Pancreas (tissue), 10 donors: ENCODE results near the gene RRAGD. TPM values are rescaled to one million over a fixed set of nuclear protein-coding genes. Genes with fewer than 3 reads are reported as not detected.
A peak's percentile ranks its signal among the peaks of the same experiment; 100 is the strongest.
"Not testable (repeated sequence)": the region's sequence is repeated elsewhere in the genome, so short reads cannot be mapped to it uniquely, and the experiment has no call there.

Source experiments
- ATAC-seq, 4 donors: fragments of 200-7000 bp; cut with Tn5 transposase; one replicate each; pipeline versions ENCODE4 v1.8.0 to v1.9.1; 2020; ENCODE audit warnings: mild to moderate bottlenecking in 4 of 4, moderate library complexity in 4 of 4
- DNase-seq, 6 donors: peaks; one replicate each; pipeline ENCODE4 v3.0.0-alpha.2; 2020
- FAIRE-seq: peaks from 2 replicates; lab custom pipeline; 2012; peaks lifted over from hg19 to GRCh38; lab: Jason Lieb, UNC
- H3K27ac ChIP-seq, 4 donors: fragments of 200-600 bp; sonication (generic); 1 replicate in 3 of 4; 2 replicates in 1 of 4; pipeline versions ENCODE4 v1.5.0 to v1.8.0; 2020
- H3K27me3 ChIP-seq, 4 donors: fragments of 200-600 bp; one replicate each; pipeline ENCODE4 v1.8.0; 2021
- H3K36me3 ChIP-seq, 3 donors: fragments of 200-600 bp; sonication (generic) in 1 of 3; one replicate each; pipeline versions ENCODE4 v1.5.0 to v1.8.0; 2020 to 2021
- H3K4me1 ChIP-seq, 3 donors: fragments of 200-600 bp; one replicate each; pipeline ENCODE4 v1.8.0; 2021
- H3K4me3 ChIP-seq, 4 donors: fragments of 200-600 bp; sonication (generic) in 2 of 4; one replicate each; pipeline versions ENCODE4 v1.5.0 to v1.8.0; 2020 to 2021
- H3K9me3 ChIP-seq, 4 donors: fragments of 200-600 bp; one replicate each; pipeline ENCODE4 v1.8.0; 2021
- WGBS, 2 donors: extraction: QIAGEN DNeasy Blood & Tissue Kit; methylation state at CpG; one replicate each; pipeline ENCODE4 v1.1.7; 2013; 5-methylcytosine and 5-hydroxymethylcytosine counted together
- intact Hi-C, 3 donors: fragments of 100-400 bp; cut with DNase I; formaldehyde crosslinking; loops; one replicate each; pipeline versions ENCODE4 v1.11.1 to v1.14.2; 2022
- polyA plus RNA-seq, 2 donors: library from polyadenylated mRNA; stranded (reverse); fragments of 200-250 nt; gene quantifications; one replicate each; pipeline ENCODE4 v1.2.3, GENCODE V29; 2013
- total RNA-seq, 6 donors: library from RNA; stranded (reverse); fragmentation: NEBNext Ultra II Directional in 4 of 6; extraction: Animal tissue kit (Norgen Biotek cat#: 25700) in 4 of 6; gene quantifications; one replicate each; pipeline versions ENCODE4 v1.2.1 to v1.2.4, GENCODE V29; 2021 to 2023
- TF ChIP-seq, protein P1 (sequence below), 4 donors: fragments of 200-600 bp; sonication (generic) in 3 of 4; IDR thresholded peaks; one replicate each; pipeline versions ENCODE4 v1.5.0 to v1.8.0; 2021; ENCODE audit warnings: antibody characterized with exemption in 4 of 4
- donor health status: healthy with polysubstance abuse.
- donor health status: DM: no; HTN: no; CAD: no; lungs with moderate emphysema.
- donor health status: DM: no; HTN: no; CAD: no.
- donor health status: control.
- donor health status: control.
- donor health status: Bipolar disorder and iron deficiency.
- donor health status: DM: yes; HTN: yes; CAD: no.
- donor health status: DM: no; HTN: no; CAD: no.
- donor health status: DM: no; HTN: no; CAD: no.
- donor health status: DM: yes; HTN: yes; CAD: no.

The RRAGD gene
- total and polyA plus RNA-seq, 8 donors: 2.8 to 15.4 (median 10.2) TPM

DNA sequence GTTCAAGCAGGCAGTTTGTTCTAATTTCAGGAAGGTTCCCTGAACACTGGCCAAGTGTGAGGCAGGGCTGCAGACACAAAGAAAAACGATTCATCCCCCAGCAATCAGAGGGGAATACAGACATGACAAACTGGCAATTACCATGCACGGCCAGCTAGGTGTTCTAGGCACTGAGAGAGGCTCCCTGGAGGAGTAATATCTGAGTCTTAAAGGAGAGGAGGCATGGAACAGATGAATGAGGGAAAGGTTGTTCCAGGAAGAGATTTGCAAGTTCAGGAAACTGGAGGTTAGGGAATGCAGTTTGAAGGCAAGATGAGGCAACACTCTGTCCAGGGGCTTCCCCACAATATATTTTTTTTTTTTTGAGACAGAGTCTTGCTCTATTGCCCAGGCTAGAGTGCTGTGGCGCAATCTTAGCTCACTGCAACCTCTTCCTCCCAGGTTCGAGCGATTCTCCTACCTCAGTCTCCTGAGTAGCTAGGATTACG lies 11.1 kb downstream of the RRAGD start:
- Histone ChIP-seq H3K27me3 (no peaks in the 10 kb centered on the region), H3K27ac (no peak overlapping the region), H3K4me3 (no peak overlapping the region), H3K9me3 (no peaks in the 10 kb centered on the region), H3K36me3 (no peaks in the 10 kb centered on the region), H3K4me1 (peaks cover 0 to 2% (median 0%) of the 10 kb centered on the region in 3 donors)
- peak in 2 of 4 donors; percentile 32 to 57 for ATAC-seq
- no peak for DNase-seq
- no peak for FAIRE-seq
- intact Hi-C loops: no loop called here
- TF ChIP-seq, protein P1, sequence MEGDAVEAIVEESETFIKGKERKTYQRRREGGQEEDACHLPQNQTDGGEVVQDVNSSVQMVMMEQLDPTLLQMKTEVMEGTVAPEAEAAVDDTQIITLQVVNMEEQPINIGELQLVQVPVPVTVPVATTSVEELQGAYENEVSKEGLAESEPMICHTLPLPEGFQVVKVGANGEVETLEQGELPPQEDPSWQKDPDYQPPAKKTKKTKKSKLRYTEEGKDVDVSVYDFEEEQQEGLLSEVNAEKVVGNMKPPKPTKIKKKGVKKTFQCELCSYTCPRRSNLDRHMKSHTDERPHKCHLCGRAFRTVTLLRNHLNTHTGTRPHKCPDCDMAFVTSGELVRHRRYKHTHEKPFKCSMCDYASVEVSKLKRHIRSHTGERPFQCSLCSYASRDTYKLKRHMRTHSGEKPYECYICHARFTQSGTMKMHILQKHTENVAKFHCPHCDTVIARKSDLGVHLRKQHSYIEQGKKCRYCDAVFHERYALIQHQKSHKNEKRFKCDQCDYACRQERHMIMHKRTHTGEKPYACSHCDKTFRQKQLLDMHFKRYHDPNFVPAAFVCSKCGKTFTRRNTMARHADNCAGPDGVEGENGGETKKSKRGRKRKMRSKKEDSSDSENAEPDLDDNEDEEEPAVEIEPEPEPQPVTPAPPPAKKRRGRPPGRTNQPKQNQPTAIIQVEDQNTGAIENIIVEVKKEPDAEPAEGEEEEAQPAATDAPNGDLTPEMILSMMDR (IDR thresholded peaks at IDR 0.05): no peak
- 67 to 72% methylated on average over 6 of the region's 6 CpGs for WGBS, 2 donors

DNA sequence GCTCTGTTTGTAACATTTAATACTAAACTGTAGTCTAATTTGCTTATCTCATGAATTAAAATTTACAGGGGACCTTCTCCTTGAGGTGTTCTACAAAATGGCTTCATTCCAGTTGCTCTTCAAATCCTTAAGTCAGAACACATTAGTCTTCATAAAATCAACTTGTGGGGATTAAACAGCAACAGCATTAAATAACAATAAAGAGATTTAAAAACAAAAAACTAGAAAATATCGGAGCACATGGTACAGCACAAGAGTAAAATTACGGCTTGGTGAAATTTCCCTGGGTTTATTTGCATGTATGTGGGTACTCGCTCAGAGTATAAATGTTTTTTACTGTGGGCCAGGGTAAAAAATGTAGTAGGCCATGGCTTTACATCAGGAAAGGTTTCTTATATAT lies 12.0 kb downstream of the RRAGD start:
- DNase-seq (no peak), ATAC-seq (no peak), FAIRE-seq (no peak)
- no peaks in the 10 kb centered on the region for H3K9me3 ChIP-seq
- intact Hi-C loops: no loop called here
- peaks cover 0 to 2% (median 0%) of the 10 kb centered on the region in 3 donors for H3K4me1 ChIP-seq
- no peaks in the 10 kb centered on the region for H3K36me3 ChIP-seq
- no peaks in the 10 kb centered on the region for H3K27me3 ChIP-seq
- no peak overlapping the region for H3K4me3 ChIP-seq
- no peak overlapping the region for H3K27ac ChIP-seq
- TF ChIP-seq, protein P1 (IDR thresholded peaks at IDR 0.05): no peak
- 95% methylated on average over 3 of the region's 3 CpGs for WGBS, 2 donors

DNA sequence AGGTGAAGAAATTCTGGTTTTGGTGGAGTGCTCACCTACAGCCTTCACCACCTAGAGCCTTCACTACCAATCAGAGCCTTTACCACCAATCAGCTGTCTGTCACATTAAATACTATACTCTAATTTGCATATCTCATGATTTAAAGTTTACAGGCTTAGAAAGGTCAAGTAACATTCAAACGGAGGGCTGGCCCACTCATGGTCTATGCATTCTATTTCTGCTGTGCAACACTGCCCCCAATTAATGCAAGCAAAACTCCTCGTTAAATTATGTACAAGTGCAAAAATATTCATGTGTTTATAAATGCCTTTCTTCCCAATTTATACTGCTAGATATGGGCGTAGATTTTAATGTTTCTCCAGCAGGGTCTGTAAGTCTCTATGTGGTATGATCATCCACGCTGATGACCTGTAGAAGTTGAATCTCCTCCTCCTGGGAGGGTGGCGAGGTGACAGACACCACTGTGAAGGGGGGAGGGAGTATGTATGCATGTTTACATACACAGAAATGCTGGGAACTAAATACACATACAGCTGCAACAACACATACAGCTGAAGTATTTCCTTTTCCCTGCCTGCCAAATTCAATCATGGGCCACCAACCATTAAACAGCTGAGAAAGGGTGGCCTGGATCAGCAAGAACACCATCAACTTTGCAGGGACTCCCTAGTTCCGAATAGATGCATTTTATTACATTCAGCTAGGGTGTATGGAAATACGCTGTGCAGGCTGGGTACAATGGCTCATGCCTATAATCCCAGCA lies 13.1 kb downstream of the RRAGD start:
- WGBS, 2 donors: 83 to 89% methylated on average over 7 of the region's 7 CpGs

DNA sequence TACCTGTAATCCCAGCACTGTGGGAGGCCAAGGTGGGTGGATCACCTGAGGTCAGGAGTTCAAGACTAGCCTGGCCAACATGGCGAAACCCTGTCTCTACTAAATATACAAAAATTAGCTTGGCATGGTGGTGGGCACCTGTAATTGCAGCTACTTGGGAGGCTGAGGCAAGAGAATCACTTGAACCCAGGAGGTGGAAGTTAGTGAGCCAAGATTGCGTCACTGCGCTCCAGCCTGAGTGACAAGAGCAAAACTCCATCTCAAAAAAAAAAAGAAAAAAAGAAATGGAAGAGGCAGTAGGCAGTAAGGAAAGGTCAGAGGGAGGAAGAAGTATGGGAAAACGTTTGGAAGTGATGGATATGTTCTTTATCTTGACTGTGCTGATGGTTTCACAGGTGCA lies 14.2 kb downstream of the RRAGD start:
- H3K27me3 ChIP-seq, H3K4me1 ChIP-seq, FAIRE-seq, H3K4me3 ChIP-seq, DNase-seq, intact Hi-C loops, H3K9me3 ChIP-seq, H3K27ac ChIP-seq, ATAC-seq, H3K36me3 ChIP-seq: not testable (repeated sequence)
- 81 to 86% methylated on average over 4 of the region's 4 CpGs for WGBS, 2 donors

More for the DNA sequence above, 13.1 kb downstream of the RRAGD start:
- Histone ChIP-seq H3K27ac (no peak overlapping the region), H3K36me3 (no peaks in the 10 kb centered on the region), H3K4me3 (no peak overlapping the region), H3K4me1 (peaks cover 0 to 2% (median 0%) of the 10 kb centered on the region in 3 donors), H3K27me3 (no peaks in the 10 kb centered on the region), H3K9me3 (no peaks in the 10 kb centered on the region)
- no peak for FAIRE-seq
- ATAC-seq: no peak
- DNase-seq: no peak
- intact Hi-C loops: no loop called here
- TF ChIP-seq, protein P1 (IDR thresholded peaks at IDR 0.05): no peak

DNA sequence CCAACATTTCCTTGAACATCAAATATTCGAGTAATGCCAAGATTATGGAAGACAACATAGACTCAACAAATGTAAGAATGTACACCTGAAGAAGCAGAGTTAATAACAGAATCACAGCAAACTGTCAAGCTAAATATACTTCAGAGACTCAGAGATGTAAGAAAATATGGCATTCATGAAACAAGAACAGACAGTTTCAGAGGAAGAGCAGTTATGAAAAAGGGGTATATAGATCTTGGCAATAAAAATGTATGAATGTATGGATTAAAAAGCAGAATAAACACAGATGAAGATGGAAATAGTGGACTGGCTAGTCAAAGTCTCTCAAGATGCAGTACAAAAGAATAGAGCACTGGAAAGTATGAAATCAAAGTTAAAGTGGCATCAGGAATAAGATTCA lies 18.4 kb downstream of the RRAGD start:
- intact Hi-C loops: no loop called here
- H3K4me1 ChIP-seq: no peaks in the 10 kb centered on the region
- FAIRE-seq (no peak), ATAC-seq (no peak), DNase-seq (no peak)
- TF ChIP-seq, protein P1 (IDR thresholded peaks at IDR 0.05): no peak
- H3K9me3 ChIP-seq: no peaks in the 10 kb centered on the region
- no peak overlapping the region for H3K27ac ChIP-seq
- no peaks in the 10 kb centered on the region for H3K27me3 ChIP-seq
- no peak overlapping the region for H3K4me3 ChIP-seq
- H3K36me3 ChIP-seq: no peaks in the 10 kb centered on the region
- 94 to 95% methylated on average over 1 of the region's 1 CpG for WGBS, 2 donors
